Measurements from ENCODE around the gene NAT9. TPM values are rescaled to one million over a fixed set of nuclear protein-coding genes. Genes with fewer than 3 reads are reported as not detected.

Gene NAT9
- total and polyA plus RNA-seq, 2 donors (not counting 1 experiment from before 2014, with no cell fraction given), result 66.6 to 73.6 TPM

DNA sequence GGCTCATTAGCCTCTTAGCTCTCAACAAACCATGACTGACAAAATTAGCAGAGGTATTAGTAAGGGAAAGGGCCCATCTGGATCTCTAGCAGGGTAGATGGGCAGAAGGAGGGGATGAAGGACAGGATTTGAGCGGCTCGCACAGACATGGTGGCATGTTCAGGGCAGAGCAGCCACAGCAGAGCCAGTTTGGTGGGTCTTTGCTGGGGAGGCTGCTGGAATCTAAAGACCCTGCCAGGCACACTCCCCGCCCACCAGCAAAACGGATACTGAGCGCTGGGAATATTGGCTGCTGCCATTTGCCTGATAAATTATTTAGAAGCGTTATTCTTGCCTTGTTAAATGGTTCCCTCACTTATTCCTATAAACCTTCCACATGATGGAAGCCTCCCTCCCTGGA, 20.7 kb upstream of the NAT9 start:
- CTCF ChIA-PET, result interaction anchor here (8.7 kb wide), 1 partner anchor 64 kb away, joined by 181 read pairs; the partner anchor contains the start of gene GRIN2C

DNA sequence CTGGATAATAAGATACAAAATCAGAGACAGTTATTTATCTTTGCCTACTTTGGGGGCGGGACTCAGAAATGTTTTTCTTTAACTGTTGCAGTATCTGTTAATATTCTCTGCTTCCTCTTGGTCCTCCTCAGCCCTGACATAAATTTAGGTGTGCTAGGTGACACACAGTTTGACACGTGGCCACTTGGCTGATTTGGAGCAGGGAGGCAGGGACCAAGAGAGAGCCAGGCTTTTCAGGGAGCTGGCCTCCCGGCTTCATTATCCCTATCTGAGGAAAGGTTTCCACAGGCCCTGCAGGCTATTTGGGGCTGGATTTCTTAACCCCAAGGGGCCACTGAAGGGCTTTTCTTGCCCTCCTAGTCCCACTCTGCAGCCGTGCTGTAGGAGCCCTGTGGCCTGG, 20.1 kb upstream of the NAT9 start:
- Histone ChIP-seq H3K4me1 (ENCODE audit: control insufficient read depth in 2 of 2, insufficient read depth in 2 of 2, low read length in 2 of 2) (peaks cover 2 to 5% of the 10 kb centered on the region in 2 donors), H3K36me3 (replicated peaks in 1 of 2; ENCODE audit: control extremely low read depth in 1 of 2, control insufficient read depth in 1 of 2, extremely low read depth in 1 of 2, insufficient read depth in 2 of 2, low read length in 1 of 2) (peaks cover 4 to 53% of the 10 kb centered on the region in 2 experiments), H3K9me3 (ENCODE audit: control extremely low read depth in 1 of 3, control insufficient read depth in 2 of 3, insufficient read depth in 1 of 3, low read length in 2 of 3) (no peaks in the 10 kb centered on the region), H3K9ac (ENCODE audit: low read length) (no peak overlapping the region), H3K27ac (ENCODE audit: low read length in 2 of 2) (no peak overlapping the region), H2AFZ (ENCODE audit: insufficient read depth, low read depth, low read length, poor library complexity, severe bottlenecking) (no peak overlapping the region), H3K4me3 (ENCODE audit: control extremely low read depth in 1 of 5, extremely low read depth in 1 of 5, insufficient read depth in 1 of 5, low read depth in 2 of 5, low read length in 4 of 5) (no peak overlapping the region), H3K4me2 (replicated peaks; ENCODE audit: low read depth, low read length, poor library complexity, severe bottlenecking) (no peak overlapping the region), H4K20me1 (ENCODE audit: control insufficient read depth, insufficient read depth, low read length, poor library complexity, severe bottlenecking) (no peaks in the 10 kb centered on the region), H3K27me3 (replicated peaks in 1 of 4; ENCODE audit: control extremely low read depth in 1 of 4, control insufficient read depth in 3 of 4, insufficient read depth in 4 of 4, low read length in 3 of 4) (no peaks in the 10 kb centered on the region), H3K79me2 (ENCODE audit: control insufficient read depth, insufficient read depth, low read length) (no peaks in the 10 kb centered on the region)
- ChIA-PET CTCF (interaction anchor here (0.8 to 8.7 kb wide), 2 partner anchors 54 to 65 kb away, joined by 3 to 181 read pairs; partner anchors contain the start of gene GRIN2C), POLR2A (interaction anchor here (0.7 kb wide), 1 partner anchor 196 kb away, joined by 3 read pairs; no protein-coding TSS in a partner anchor)
- 88% methylated on average over 3 of the region's 4 CpGs for WGBS (ENCODE audit: insufficient coverage)
- intact Hi-C loops (cut with micrococcal nuclease), result no loop called here
- no peaks in the 10 kb centered on the region for H3K27me3 Mint-ChIP-seq
- ATAC-seq (ENCODE audit: low read depth), result no peak
- no peak for DNase-seq
- H3K4me3 Mint-ChIP-seq, result no peak overlapping the region
- no peak overlapping the region for H3K27ac Mint-ChIP-seq
- peaks cover 4% of the 10 kb centered on the region for H3K4me1 Mint-ChIP-seq
- no peaks in the 10 kb centered on the region for H3K9me3 Mint-ChIP-seq (ENCODE audit: insufficient read depth)
- TF ChIP-seq, protein P1, sequence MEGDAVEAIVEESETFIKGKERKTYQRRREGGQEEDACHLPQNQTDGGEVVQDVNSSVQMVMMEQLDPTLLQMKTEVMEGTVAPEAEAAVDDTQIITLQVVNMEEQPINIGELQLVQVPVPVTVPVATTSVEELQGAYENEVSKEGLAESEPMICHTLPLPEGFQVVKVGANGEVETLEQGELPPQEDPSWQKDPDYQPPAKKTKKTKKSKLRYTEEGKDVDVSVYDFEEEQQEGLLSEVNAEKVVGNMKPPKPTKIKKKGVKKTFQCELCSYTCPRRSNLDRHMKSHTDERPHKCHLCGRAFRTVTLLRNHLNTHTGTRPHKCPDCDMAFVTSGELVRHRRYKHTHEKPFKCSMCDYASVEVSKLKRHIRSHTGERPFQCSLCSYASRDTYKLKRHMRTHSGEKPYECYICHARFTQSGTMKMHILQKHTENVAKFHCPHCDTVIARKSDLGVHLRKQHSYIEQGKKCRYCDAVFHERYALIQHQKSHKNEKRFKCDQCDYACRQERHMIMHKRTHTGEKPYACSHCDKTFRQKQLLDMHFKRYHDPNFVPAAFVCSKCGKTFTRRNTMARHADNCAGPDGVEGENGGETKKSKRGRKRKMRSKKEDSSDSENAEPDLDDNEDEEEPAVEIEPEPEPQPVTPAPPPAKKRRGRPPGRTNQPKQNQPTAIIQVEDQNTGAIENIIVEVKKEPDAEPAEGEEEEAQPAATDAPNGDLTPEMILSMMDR (IDR thresholded peaks at IDR 0.05), result no peak
- TF ChIP-seq EZH2 (IDR thresholded peaks at IDR 0.05; ENCODE audit: borderline replicate concordance, insufficient read depth, low read depth, low read length, poor library complexity, severe bottlenecking), result no peak

More for the DNA sequence above, 20.7 kb upstream of the NAT9 start:
- H2AFZ ChIP-seq (ENCODE audit: insufficient read depth, low read depth, low read length, poor library complexity, severe bottlenecking), result no peak overlapping the region
- no peak overlapping the region for H3K27ac ChIP-seq (ENCODE audit: low read length in 2 of 2)
- H4K20me1 ChIP-seq (ENCODE audit: control insufficient read depth, insufficient read depth, low read length, poor library complexity, severe bottlenecking), result no peaks in the 10 kb centered on the region
- H3K27me3 ChIP-seq (replicated peaks in 1 of 4; ENCODE audit: control extremely low read depth in 1 of 4, control insufficient read depth in 3 of 4, insufficient read depth in 4 of 4, low read length in 3 of 4), result no peaks in the 10 kb centered on the region
- no peaks in the 10 kb centered on the region for H3K27me3 Mint-ChIP-seq
- TF ChIP-seq, protein P1 (IDR thresholded peaks at IDR 0.05), result no peak
- no peak for TF ChIP-seq EZH2 (IDR thresholded peaks at IDR 0.05; ENCODE audit: borderline replicate concordance, insufficient read depth, low read depth, low read length, poor library complexity, severe bottlenecking)
- H3K79me2 ChIP-seq (ENCODE audit: control insufficient read depth, insufficient read depth, low read length), result no peaks in the 10 kb centered on the region
- H3K4me1 Mint-ChIP-seq, result no peaks in the 10 kb centered on the region
- H3K9me3 ChIP-seq (ENCODE audit: control extremely low read depth in 1 of 3, control insufficient read depth in 2 of 3, insufficient read depth in 1 of 3, low read length in 2 of 3), result no peaks in the 10 kb centered on the region
- H3K36me3 ChIP-seq (replicated peaks in 1 of 2; ENCODE audit: control extremely low read depth in 1 of 2, control insufficient read depth in 1 of 2, extremely low read depth in 1 of 2, insufficient read depth in 2 of 2, low read length in 1 of 2), result peaks cover 4 to 55% of the 10 kb centered on the region in 2 experiments
- H3K4me1 ChIP-seq (ENCODE audit: control insufficient read depth in 2 of 2, insufficient read depth in 2 of 2, low read length in 2 of 2), result no peaks in the 10 kb centered on the region
- DNase-seq (no peak), ATAC-seq (ENCODE audit: low read depth) (no peak)
- no peak overlapping the region for H3K4me3 ChIP-seq (ENCODE audit: control extremely low read depth in 1 of 5, extremely low read depth in 1 of 5, insufficient read depth in 1 of 5, low read depth in 2 of 5, low read length in 4 of 5)
- no peaks in the 10 kb centered on the region for H3K9me3 Mint-ChIP-seq (ENCODE audit: insufficient read depth)
- 99% methylated on average over 6 of the region's 6 CpGs for WGBS (ENCODE audit: insufficient coverage)
- no peak overlapping the region for H3K4me3 Mint-ChIP-seq
- H3K4me2 ChIP-seq (replicated peaks; ENCODE audit: low read depth, low read length, poor library complexity, severe bottlenecking), result no peak overlapping the region
- H3K27ac Mint-ChIP-seq, result no peak overlapping the region
- intact Hi-C loops (cut with micrococcal nuclease), result no loop called here
- no peak overlapping the region for H3K9ac ChIP-seq (ENCODE audit: low read length)
- POLR2A ChIA-PET, result no interaction called here

Measured in B cell (primary cell).